Cardiac septum (tissue), 1 donor: Measurements from ENCODE around the gene PALD1. TPM values are rescaled to one million over a fixed set of nuclear protein-coding genes. Genes with fewer than 3 reads are reported as not detected.
"Not testable (repeated sequence)": the region's sequence is repeated elsewhere in the genome, so short reads cannot be mapped to it uniquely, and the experiment has no call there.

ENCODE experiments used
- DNase-seq: peaks from one replicate; pipeline ENCODE4 v3.0.0-alpha.2; 2020; ENCODE audit warnings: low spot score
- intact Hi-C: fragments of 100-400 bp; cut with DNase I; formaldehyde crosslinking; loops from one replicate; pipeline ENCODE4 v1.14.0; 2022
- total RNA-seq: library from RNA; stranded (reverse); fragmentation: NEBNext Ultra II Directional; extraction: Animal tissue kit (Norgen Biotek cat#: 25700); gene quantifications from one replicate; pipeline ENCODE4 v1.2.1, GENCODE V29; 2021
- donor health status: DM: no; HTN: no; CAD: no.

Gene PALD1
- total RNA-seq, 1 donor from 2014 or later = 5.3 TPM

- no peak for DNase-seq
- intact Hi-C loops = no loop called here
Measured at GRCh38 chr10:70613941-70614340, 135.4 kb downstream of the PALD1 start.

- DNase-seq, intact Hi-C loops: not testable (repeated sequence)
Measured at GRCh38 chr10:70614364-70614763, 135.8 kb downstream of the PALD1 start.

GRCh38 chr10:70615211-70615610 is 136.6 kb downstream of the PALD1 start:
- DNase-seq = no peak
- intact Hi-C loops = no loop called here

- intact Hi-C loops = no loop called here
- no peak for DNase-seq
Measured at GRCh38 chr10:70615784-70616522, 137.4 kb downstream of the PALD1 start.

GRCh38 chr10:70616761-70617160 is 138.2 kb downstream of the PALD1 start:
- no peak for DNase-seq
- intact Hi-C loops = no loop called here

Other genes starting within 250 kb of the PALD1 start
- 68.6 TPM for gene PPA1, start 245.3 kb upstream of the PALD1 start, total RNA-seq
- gene NPFFR1, start 194.8 kb upstream of the PALD1 start, total RNA-seq = not detected
- gene LRRC20, start 96.1 kb upstream of the PALD1 start, total RNA-seq = 46.3 TPM
- 69.8 TPM for gene EIF4EBP2, start 74.6 kb upstream of the PALD1 start, total RNA-seq
- 0.38 TPM for gene NODAL, start 37.1 kb upstream of the PALD1 start, total RNA-seq
- gene PRF1, start 124.0 kb downstream of the PALD1 start, total RNA-seq = 1.2 TPM
- 0.81 TPM for gene ADAMTS14, start 193.7 kb downstream of the PALD1 start, total RNA-seq